ENCODE results near the gene ARMC6. TPM values are rescaled to one million over a fixed set of nuclear protein-coding genes. Genes with fewer than 3 reads are reported as not detected.
"Not testable (repeated sequence)": the region's sequence is repeated elsewhere in the genome, so short reads cannot be mapped to it uniquely, and the experiment has no call there.

ARMC6 gene
- total RNA-seq, 1 donor from 2014 or later, result 55.8 TPM

DNA sequence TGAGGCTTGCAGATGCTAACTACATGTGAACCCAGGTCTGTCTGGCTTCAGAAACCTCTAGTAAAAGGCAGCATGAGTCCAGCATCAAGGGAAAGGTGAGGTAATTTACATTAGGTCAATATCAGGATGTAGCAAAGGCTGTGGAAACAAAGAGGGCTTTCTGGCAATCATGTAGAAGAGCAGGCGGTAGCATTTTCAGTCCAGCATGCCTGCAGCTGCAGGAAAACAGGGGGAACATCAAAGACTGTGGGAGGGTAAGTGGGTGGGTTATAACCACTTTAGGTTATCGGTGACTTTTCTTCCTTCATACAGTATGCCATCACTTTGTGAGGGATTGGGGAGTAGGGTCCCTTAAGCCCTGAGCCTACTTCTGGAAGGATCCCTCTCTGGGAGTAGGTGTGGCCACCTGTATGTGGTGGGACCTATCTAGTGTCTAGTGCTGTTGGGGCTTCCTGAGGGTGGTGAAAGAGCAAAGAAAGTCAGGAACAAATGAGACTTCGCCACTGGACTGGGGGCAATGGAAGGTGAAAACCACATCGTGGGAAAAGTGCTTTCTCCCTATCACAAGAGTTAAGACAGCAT is 10.9 kb upstream of the ARMC6 start:
- no peak for DNase-seq (ENCODE audit: low read depth)

DNA sequence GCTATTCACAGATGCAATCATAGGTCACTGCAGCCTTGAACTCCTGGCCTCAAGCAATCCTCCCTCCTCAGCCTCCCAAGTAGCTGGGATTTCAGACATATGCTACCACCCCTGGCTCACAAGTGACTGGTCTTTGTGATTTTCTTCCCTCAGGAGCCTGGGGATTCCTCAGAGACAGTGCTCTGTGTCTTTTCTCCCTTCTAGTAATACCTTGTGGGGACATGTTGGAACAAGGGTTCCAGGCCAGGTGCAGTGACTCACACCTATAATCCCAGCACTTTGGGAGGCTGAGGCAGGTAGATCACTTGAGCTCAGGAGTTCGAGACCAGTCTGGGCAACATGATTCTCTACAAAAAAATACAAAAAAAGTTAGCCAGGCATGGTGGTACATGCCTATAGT is 10.0 kb upstream of the ARMC6 start:
- not testable (repeated sequence) for DNase-seq (ENCODE audit: low read depth)

DNA sequence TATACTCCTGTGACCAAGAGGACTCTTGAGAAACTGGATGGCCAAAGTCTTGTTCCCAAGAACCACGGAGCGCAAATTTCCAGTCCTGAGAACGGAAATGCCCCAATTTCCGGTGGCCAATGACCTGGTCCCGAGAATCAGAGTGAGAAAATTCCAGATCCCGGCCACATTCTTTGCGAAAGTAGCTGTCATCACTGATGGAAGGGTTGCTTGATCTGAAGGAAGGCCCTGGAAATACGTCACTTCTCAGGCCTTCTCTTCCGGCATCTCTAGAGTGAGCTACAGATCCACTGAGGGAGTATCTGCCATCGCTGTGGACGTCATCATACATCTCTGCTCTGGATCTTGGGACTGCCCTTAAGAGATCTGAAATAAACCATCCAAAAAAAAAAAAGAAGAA is 7.5 kb upstream of the ARMC6 start:
- no peak for DNase-seq (ENCODE audit: low read depth)

DNA sequence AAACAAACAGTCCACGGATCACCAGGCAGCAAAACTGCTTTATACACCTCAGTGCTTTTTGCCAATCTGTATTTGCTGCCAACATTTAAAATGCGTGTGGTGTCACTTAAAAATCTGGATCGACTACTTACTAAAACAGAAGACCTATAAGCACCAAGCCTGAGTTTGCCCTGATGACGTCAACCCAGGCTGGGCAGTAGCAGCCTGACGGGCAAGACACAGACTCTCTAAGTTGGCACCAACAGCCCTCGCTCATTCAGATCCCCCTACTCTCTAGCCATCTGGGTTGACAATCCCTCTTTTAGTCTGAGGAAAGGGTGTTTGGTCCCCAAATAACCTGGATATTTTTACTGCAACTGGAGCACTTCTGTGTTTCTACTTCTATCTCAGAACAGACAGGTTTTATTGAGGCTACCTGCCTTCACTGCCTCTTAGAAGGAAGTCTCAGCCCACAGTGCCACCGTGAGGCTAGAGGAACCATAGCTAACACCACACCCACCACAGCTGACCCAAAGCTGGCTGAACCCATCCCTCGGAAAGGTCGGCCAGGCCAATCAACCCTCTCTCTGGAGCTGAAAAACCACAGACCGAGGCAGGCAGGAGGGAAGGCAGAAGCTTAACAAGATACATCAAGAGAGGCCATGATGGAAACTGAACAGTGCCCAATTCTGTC is 7.0 kb upstream of the ARMC6 start:
- DNase-seq (ENCODE audit: low read depth), result peak; percentile 83

DNA sequence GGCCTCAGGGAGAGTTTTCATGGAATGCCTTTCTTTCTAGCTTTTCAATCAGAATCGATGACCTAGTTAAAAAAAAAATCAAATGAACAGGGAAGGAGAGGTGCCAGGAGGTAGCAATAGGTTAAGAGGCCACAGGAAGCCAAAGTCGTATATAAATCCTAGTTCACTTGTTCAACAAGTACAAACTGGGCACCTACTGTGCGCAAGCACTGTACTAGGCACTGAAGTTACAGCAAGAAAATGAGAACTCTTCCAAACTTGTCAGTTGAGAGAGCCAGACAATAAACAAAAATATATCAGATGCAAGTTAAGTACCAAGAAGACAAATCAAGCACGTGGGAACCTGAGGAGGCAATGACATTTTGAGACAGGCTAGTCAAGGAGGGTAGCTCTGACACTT is 6.2 kb upstream of the ARMC6 start:
- no peak for DNase-seq (ENCODE audit: low read depth)

DNA sequence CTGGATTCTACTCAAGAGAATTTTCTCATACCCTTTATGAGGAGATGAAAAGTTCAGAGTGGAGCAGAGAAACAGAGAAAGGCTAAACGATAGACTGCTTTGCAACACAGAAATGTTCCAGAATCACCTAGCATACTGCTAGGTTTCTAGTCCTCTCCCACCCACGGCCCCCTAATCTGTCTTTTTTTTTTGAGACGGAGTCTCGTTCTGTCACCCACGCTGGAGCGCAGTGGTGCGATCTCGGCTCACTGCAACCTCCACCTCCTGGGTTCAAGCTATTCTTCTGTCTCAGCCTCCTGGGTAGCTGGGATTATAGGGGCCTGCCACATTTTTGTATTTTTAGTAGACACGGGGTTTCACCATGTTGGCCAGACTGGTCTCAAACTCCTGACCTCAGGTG is 4.9 kb upstream of the ARMC6 start:
- no peak for DNase-seq (ENCODE audit: low read depth)

DNA sequence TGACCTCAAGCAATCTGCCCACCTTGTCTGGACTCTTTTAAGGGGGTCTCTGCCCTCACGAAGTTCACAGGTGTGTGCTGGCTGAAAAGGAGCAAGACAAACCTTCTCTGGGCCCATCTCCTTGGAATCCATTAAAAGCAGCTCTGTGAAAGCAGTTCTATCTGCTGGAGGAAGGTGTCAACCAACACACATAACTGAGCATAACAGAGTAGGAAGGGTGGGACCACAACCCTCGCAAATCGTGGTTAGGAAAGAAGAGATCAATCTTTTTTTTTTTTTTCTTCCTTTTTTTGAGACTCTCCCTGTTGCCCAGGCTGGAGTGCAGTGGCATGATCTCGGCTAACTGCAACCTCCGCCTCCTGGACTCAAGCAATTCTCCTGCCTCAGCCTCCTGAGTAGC is 1.5 kb upstream of the ARMC6 start:
- DNase-seq (ENCODE audit: low read depth), result no peak

DNA sequence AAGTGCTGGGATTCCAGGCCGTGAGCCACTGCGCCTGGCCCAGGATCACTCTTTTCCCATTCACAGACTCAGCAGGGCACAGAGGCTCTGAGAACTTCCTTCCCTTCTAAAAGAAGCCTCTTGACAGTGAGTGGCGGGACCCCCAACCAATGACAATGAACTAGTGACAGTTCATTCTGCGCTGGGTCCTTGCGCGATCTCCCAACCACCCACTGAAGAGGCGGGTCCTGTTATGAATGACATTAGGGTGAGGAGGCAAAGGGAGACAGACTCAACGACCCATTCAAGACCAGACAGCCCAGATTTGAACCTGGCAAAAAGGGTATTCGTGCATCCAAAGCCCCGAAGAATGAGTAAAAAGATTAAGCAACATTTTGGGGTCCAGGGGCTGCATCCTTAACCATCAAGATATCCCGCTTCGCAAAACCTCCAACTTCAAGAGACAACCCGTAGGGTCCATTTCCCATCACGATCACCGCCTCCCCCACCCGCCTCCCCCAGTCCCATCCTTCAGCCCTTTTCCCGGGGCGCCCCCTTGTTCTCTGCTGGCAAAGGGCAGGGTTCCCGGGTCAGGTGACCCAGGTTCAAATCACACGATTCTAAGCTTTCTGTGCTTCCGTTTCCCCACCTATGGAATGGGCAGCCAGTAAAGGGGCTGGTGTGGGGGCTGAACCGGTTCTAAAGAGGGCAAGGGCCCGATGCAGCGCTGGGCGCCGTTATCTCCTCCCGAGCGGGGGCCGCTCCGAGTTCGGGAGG is 805 bp upstream of the ARMC6 start:
- DNase-seq (ENCODE audit: low read depth), result peak; percentile 97

DNA sequence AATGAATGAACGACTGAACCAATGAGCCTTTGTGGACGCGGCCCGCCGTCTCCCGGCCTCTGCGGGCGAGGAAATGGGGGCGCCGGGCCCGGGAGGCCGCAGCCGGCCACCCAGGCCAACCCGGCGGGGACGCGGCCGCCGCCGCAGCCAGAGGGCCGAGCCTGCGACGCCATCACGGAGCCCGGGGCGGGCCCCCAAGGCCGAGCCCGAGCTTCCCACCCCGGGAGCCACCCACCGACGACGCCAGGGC is 302 bp upstream of the ARMC6 start:
- no peak for DNase-seq (ENCODE audit: low read depth)

DNA sequence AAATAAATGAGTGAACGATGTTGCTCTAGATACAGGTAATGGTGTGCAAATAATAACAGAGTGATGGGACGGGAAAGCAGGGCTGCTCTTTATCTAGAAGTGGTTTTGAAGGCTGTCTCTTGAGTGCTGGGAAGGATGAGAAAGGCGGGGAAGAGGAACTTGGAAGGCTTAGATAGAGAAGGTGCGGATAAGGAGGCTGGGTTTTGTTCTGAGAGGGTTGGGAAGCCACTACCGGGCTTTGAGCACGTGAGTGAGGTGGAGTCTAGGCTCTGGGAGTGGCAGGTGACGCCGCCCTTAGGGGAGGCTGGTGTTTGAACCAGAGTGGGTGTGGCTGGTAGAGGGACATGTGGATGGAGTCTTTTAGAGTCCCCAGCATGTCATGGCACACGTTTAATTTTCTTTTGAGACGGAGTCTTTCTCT is 811 bp downstream of the ARMC6 start:
- DNase-seq (ENCODE audit: low read depth), result peak; percentile 68

DNA sequence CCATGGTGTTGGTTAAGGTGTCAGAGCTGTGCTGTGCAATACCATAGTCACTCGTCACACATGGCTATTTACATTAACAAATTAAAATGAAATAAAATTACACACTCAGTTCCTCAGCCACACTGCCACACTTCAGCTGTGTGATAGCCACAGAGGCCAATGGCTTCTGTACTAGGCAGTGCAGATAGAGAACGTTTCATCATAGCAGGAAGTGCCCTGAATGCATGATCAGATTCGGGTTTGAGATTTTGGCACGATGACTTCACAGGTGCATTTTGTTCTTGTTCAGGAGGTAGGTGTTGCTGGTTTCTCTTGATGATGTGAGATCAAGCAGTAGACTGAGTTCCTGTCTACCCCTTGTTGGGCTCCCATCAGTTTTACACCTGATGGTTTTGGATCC is 6.5 kb downstream of the ARMC6 start:
- no peak for DNase-seq (ENCODE audit: low read depth)

DNA sequence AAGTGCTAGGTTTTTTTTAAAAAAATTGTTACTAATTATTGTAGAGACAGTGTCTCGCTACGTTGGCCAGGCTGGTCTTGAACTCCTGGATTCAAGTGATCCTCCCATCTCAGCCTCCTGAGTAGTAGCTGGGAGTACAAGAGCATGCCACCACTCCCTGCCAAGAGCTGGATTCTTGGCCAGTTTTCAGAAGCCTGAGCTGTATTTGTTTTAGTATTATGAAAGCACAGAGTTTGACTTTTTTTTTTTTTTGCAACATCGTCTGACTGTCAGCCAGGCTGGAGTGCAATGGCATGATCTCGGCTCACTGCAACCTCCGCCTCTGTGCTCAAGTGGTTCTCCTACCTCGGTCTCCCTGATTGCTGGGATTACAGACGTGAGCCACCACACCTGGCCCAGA is 7.0 kb downstream of the ARMC6 start:
- peak; percentile 30 for DNase-seq (ENCODE audit: low read depth)

DNA sequence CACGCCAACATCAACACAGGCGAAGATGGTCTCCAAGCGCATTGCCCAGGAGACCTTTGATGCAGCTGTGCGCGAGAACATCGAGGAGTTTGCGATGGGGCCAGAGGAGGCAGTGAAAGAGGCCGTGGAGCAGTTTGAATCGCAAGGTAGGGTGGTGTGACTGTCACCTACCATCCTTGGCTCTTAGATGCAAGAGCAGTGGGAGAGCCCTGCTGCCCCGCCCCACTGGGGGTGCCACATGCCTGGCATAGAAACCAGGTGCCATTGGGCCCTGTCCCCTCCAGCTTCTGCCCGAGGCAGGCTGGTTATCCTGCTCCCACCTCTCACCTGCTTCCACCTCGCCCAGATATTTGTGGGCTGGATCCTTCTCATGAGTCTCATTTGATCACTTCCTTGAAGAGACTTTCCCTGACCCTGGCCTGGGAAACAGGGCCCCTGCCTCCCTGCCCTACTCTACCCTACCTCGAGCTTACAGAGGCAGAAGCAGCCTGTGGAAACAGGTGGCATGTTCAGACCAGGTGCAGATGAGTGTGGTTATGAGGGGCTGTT is 9.4 kb downstream of the ARMC6 start:
- DNase-seq (ENCODE audit: low read depth), result no peak

DNA sequence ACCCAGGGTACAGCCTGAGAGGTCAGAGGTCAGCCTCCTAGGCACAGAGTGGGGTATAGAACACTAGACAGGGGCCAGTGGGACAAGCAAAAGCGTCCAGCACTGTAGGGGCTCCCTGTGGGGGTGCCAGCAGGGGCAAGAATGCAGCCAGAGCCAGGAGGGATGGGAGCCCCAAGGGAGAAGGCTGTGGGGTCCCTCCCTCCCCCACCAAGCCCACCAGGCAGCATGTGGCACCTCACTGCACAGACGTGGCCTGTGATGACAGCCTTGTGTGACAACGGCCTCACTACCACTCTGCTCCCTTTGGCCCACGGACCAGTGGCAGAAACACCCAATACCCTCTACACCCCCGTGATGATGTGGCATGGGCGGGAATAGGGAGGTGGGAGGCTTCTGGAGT is 10.1 kb downstream of the ARMC6 start:
- DNase-seq (ENCODE audit: low read depth), result no peak

DNA sequence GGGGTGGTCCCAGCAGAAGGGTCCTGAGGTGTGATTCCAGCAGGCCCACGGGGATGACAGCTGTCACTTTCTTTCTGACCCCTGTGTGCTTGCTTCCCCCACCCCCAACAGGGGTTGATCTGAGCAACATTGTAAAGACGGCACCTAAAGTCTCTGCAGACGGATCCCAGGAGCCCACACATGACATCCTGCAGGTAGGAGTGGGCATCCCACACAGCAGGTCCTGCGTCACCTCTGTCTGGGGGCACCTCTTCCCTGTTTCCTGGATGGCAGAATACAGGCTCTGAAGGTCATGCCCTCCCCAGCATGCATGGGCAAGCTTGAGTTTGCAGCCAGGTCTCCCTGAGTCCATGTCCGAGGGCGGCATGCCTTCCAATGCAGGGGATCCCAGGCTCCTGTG is 10.5 kb downstream of the ARMC6 start:
- DNase-seq (ENCODE audit: low read depth), result no peak

DNA sequence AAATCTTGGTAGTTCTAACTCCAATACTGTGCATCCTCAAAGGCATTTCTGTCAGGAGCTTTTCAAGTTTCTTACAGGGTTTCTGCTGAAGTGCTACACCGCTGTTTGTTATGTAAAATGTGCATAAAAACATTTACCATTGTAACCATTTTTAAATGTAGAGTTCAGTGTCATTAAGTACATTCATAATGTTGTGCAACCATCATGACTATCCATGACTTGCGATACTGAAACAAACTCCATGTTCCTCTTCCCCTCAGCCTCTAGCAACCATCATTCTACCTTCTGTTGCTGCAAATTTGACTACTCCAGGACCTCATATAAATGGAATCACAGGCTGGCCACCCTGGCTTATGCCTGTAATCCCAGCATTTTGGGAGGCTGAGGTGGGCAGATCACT is 16.0 kb downstream of the ARMC6 start:
- DNase-seq (ENCODE audit: low read depth), result no peak

DNA sequence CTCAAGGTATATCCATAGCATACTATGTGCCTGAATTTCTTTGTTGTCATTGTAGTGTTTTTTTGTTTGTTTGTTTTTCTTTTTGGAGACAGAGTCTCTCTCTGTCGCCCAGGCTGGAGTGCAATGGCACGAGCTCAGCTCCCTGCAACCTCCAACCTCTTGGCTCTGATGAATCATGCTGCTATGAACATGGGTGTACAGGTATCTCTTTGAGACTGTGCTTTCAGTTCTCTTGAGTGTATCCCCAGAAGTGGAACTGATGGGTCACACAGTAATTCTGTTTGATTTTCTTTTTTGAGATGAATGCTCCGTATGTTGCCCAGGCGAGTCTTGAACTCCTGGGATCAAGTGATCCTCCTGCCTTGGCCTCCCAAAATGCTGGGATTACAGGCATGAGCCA is 16.7 kb downstream of the ARMC6 start:
- no peak for DNase-seq (ENCODE audit: low read depth)

DNA sequence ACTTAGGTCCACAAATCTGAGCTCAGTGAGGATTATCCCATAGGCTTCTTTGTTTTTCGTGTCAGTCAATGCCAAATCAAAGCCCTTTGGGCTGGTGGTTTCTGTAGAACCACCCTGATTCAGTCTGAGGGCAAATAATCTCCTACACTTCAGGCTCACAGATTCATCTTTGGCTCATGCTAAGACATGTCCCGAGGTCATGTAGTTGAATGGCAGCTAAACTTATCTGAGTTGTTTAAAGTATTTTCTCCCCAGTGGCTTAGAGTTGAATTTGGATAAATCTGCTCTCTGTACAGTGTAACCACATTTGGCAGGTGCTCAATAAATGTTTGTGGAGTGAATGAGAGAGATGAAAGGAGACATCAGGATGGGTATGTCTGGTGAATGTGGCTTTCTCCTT is 17.3 kb downstream of the ARMC6 start:
- peak; percentile 69 for DNase-seq (ENCODE audit: low read depth)

DNA sequence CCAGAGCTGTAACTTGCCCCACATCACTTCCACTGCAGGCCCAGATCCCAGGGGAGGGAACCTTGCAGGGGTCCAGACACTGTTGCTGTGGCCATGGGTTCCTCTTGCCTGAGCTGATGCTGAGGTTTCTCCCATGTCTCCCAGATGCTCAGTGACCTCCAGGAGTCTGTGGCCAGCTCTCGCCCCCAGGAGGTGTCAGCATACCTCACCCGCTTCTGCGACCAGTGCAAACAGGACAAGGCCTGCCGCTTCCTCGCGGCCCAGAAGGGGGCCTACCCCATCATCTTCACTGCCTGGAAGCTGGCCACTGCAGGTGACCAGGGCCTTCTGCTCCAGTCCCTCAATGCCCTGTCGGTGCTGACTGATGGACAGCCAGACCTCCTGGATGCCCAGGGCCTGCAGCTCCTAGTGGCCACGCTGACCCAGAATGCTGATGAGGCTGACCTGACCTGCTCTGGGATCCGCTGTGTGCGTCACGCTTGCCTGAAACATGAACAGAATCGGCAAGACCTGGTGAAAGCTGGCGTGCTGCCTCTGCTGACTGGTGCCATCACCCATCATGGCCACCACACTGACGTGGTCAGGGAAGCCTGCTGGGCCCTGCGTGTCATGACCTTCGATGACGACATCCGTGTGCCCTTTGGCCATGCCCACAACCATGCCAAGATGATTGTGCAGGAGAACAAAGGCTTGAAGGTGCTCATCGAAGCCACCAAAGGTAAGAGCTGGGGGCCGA is 18.2 kb downstream of the ARMC6 start:
- DNase-seq (ENCODE audit: low read depth), result no peak

DNA sequence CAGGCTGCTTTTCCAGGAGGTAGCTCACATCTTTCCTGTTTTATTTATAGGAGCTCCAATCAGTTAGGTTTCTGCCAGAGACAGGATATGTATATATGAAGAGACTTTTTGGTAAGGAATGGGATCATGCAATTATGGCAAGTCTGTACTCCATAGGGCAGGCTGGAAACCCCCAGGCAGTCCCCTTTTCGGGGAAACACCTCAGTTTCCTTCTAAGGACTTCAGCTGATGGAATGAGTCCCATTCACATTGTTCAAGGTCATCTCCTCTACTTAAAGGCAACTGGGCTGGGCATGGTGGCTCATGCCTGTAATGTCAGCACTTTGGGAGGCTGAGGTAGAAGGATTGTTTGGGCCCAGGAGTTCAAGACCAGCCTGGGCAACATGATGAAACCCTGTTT is 19.5 kb downstream of the ARMC6 start:
- DNase-seq (ENCODE audit: low read depth), result no peak

DNA sequence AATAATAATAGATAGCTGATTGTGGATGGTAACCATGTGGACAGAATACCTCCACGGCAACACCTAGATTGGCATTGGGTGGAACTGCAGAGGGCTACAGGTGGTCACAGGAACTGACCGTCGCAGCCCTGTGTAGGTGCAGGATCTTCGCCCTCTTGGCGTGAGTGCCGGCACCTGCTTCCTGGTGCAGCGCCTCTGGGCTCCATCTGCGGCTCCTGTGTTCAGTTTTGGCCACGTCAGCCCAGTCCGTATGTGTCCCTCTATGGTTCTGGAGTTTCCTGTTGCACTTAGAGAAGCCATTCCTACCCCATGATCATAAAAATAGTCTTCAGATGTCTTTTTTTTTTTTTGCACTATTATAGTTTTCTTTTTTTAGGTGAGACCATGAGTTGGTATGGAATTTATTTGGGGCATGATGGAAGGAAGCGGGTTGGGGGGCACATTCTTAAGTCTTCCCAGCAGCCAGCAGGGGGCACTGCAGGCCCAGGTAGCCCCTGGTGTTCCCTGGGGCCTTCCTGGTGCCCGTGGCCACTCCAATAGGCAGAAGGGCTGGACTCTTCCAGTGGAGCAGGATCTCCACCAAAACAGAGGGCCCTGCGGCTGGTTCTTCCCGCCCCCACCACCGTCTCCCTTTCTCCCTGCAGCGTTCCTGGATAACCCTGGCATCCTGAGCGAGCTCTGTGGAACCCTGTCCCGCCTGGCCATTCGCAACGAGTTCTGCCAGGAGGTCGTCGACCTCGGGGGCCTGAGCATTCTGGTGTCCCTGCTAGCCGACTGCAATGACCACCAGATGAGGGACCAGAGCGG is 20.3 kb downstream of the ARMC6 start:
- DNase-seq (ENCODE audit: low read depth), result peak; percentile 65
